GM12801 (cell line): Measurements from ENCODE around the gene TTC39A.

ENCODE experiments used
- CTCF ChIP-seq: IDR thresholded peaks from one replicate; pipeline ENCODE4 v1.5.1; 2011; ENCODE audit warnings: control low read depth; ENCODE audit not compliant: insufficient read length; ENCODE audit errors: extremely low read depth

The TTC39A gene

GRCh38 chr1:51355382-51355781, 25.0 kb upstream of the TTC39A start:
- TF ChIP-seq CTCF: no peak

GRCh38 chr1:51354416-51354815, 24.1 kb upstream of the TTC39A start:
- no peak for TF ChIP-seq CTCF

GRCh38 chr1:51351907-51352306, 21.5 kb upstream of the TTC39A start:
- TF ChIP-seq CTCF: no peak

- TF ChIP-seq CTCF: no peak
Measured at GRCh38 chr1:51349862-51350261, 19.5 kb upstream of the TTC39A start.

GRCh38 chr1:51348147-51348527, 17.8 kb upstream of the TTC39A start:
- no peak for TF ChIP-seq CTCF

GRCh38 chr1:51347398-51348146, 17.2 kb upstream of the TTC39A start:
- TF ChIP-seq CTCF: no peak

GRCh38 chr1:51346086-51346942, 16.0 kb upstream of the TTC39A start:
- TF ChIP-seq CTCF: no peak
